G401 (cell line): ENCODE results near the gene RNF17. TPM values are rescaled to one million over a fixed set of nuclear protein-coding genes. Genes with fewer than 3 reads are reported as not detected.

Experiments
- DNase-seq: peaks from one replicate; pipeline ENCODE4 v3.0.0-alpha.2; 2015; ENCODE audit warnings: low spot score
- in situ Hi-C: cut with HindIII; loops from 2 replicates; pipeline ENCODE4 v1.10.0; 2016; ENCODE audit warnings: low sequenced_read_pairs, mixed read lengths
- total RNA-seq: library from RNA; depleted of rRNA; stranded (reverse); fragments of >200 nt; shearing (Covaris generic); gene quantifications from 2 replicates; pipeline ENCODE4 v1.2.3, GENCODE V29; 2014; rRNA removed

RNF17 gene
- total RNA-seq, 1 experiment from 2014 or later, result not detected

DNA sequence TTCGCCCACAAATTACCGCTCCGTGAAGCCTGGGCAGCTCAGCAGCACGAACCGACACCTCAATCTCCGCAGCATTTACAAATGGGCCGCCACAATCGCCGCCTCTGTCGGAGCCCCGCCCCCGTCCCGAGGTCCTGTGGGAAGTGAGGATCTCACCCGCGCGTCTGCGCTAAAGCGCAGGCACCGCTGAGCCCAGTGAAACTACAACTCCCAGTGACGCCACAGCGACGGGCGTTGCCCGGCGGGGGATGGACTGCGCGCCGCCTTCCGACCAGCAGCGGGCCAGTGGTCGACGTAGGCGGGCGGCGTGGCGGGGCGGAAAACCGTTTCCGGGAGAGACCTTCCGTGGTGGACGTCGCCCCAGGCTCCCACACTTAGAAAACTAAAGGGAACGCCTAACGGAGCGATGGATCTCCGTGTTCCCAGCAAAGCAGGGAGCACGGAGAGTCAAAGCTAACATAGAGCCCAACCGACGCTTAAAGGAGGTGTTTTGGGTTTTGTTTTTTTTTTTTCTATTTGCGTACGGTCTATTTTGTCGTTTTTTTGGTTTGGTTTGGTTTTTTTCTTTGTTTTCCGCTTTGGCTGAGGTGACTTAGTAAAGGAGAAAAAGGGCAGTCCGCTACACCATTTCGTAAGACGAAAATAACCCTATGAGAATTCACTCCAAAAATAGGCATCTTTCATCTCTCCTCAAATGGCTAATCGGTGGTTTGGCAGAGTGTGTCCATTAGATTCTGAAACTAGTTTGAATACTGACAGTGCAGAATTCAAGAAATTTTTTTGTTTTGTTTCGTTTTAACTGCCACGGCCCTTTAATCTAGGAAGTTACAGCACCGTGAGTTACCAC, 159.0 kb downstream of the RNF17 start:
- in situ Hi-C loops, result no loop called here
- peak; percentile 98 for DNase-seq

DNA sequence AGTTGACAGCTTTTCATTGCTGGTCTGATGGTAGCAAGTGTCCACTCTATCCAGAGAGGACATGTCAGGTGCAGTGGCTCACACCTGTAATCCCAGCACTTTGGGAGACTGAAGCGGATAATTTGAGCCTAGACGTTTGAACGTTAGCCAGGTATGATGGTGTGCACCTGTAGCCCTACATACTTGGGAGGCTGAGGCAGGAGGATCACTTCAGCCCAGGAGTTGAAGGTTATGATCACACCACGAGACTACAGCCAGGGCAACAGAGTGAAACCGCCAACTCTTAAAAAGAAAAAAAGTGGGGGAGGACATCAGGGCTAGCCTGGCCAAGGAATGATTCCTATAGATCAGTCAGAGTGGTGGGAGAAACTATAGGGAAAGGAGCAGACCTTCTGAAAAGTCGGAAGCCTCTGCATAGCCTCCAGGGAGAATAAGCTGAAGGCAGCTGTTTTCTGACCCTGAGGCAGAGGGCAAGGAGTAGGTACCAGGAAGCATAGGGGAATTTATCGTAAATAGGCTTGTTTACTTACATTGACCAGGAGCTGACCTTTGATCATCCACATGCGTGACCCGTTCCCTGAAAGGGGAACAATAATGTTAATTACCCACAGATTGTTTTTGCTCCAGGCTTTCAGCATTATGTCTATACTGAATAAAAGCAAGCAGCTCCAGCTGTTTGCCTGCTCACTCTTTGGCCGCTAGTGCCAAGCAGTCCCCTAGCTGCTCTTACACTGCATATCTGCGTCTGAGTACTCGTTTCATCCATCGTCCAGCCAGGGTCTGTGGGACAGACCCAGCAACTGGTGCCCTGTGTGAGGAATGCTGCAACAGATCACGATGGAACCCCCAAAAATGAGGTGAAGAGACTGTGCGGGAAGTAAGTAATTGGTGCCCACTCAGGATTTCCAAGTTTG, 161.6 kb downstream of the RNF17 start:
- no peak for DNase-seq
- in situ Hi-C loops, result no loop called here

DNA sequence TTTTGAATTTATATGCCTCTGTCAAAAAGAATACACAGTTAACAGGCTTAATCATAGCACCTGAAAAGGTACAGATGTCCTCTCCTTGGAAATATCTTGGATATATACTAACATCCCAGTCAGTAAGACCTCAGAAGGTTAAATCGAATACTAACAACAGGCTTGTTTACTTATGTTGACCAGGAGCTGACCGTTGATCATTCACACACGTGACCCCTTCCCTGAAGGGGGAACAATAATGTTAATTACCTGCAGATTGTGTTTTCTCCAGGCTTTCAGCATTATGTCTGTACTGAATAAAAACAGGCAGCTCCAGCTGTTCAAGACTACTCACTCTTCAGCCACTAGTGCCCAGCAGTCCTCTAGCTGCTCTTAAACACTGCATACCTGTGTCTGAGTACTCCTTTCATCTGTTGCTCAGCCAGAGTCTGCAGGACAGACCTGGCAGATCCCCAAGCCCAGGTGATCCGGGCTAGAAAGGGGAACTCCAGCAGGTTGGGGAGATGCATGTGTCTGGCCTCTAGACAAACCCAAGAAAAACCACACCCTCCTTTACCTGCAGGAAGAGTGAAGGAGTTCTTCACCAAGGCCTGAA, 163.9 kb downstream of the RNF17 start:
- in situ Hi-C loops, result no loop called here

DNA sequence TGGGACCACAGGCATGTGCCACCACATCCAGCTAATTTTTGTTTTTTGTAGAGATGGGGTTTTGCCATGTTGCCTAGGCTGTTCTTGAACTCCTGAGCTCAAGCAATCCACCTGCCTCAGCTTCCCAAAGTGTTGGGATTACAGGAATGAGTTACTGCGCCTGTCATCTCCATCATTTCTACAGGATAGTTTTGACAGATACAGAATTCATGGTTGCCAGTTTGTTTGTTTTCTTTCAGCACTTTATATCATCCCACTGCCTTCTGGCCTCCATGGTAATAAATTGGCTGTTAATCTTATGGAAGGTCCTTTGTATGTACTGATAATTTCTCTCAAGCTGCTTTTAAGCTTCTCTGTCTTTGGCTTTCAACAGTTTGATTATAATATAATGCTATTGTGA, 165.2 kb downstream of the RNF17 start:
- in situ Hi-C loops, result no loop called here
- no peak for DNase-seq

More for the DNA sequence above, 163.9 kb downstream of the RNF17 start:
- DNase-seq, result no peak

Other genes with a start within 250 kb of the RNF17 start
- gene ATP12A, start 83.8 kb upstream of the RNF17 start, total RNA-seq, result not detected in 2 replicates